HepG2 (cell line): ENCODE measurements around the gene NAP1L1. TPM values are rescaled to one million over a fixed set of nuclear protein-coding genes. Genes with fewer than 3 reads are reported as not detected.

ENCODE experiments used
- ATAC-seq: fragments of 200-7000 bp; cut with Tn5 transposase; 3 replicates; pipeline ENCODE4 v1.9.1; 2020; ENCODE audit warnings: mild to moderate bottlenecking, moderate library complexity
- BruUV-seq: library from RNA; stranded (reverse); fragments of 400-500 nt; replicated peaks from 2 replicates; lab custom pipeline; 2021; lab: Mats Ljungman, UMichigan
- CTCF ChIA-PET: fragments of 300-600 bp; formaldehyde crosslinking; extraction: SDS; loops from one replicate; lab custom pipeline; 2021; ENCODE audit warnings: low total read pairs, inconsistent platforms, low intra/inter-chr PET ratio; lab: Yijun Ruan, JAX
- POLR2A ChIA-PET: fragments of 350-600 bp; sonication (Branson Sonifier 250); formaldehyde crosslinking; loops from one replicate; lab custom pipeline; 2020; ENCODE audit warnings: antibody characterized with exemption, inconsistent platforms; lab: Yijun Ruan, JAX
- DNase-seq: peaks from one replicate; pipeline ENCODE4 v3.0.0-alpha.2; 2015; ENCODE audit warnings: low spot score
- FAIRE-seq: peaks from 3 replicates; lab custom pipeline; 2011; peaks lifted over from hg19 to GRCh38; lab: Jason Lieb, UNC
- H2AFZ ChIP-seq: one replicate; pipeline ENCODE4 v1.6.1; 2011; ENCODE audit warnings: low read length, inconsistent platforms
- H3K27ac ChIP-seq: fragments of 300-600 bp; 3 replicates; pipeline ENCODE4 v1.8.0; 2011; ENCODE audit warnings: mixed run types, mild to moderate bottlenecking, mixed read lengths, low read length, inconsistent platforms; ENCODE audit not compliant: insufficient read depth; ENCODE audit errors: extremely low read length
- H3K27me3 ChIP-seq, 2 experiments: fragments of 200-600 bp in 1 of 2; 2 replicates in 1 of 2; 3 replicates in 1 of 2; pipeline versions ENCODE4 v1.6.0 to v1.8.0; 2011; ENCODE audit warnings: low read length in 2 of 2, mild to moderate bottlenecking in 2 of 2, moderate library complexity in 2 of 2, inconsistent platforms in 1 of 2; ENCODE audit not compliant: insufficient read depth in 2 of 2, control insufficient read depth in 1 of 2
- H3K36me3 ChIP-seq, 2 experiments: fragments of 200-600 bp in 1 of 2; replicated peaks in 1 of 2; 2 replicates in 1 of 2; 3 replicates in 1 of 2; pipeline versions ENCODE4 v1.5.1 to v1.8.0; 2011; ENCODE audit warnings: low read length in 2 of 2, inconsistent platforms in 1 of 2; ENCODE audit not compliant: insufficient read depth in 2 of 2, control insufficient read depth in 1 of 2
- H3K4me1 ChIP-seq: 2 replicates; pipeline ENCODE4 v1.5.1; 2012; ENCODE audit warnings: low read length, inconsistent platforms; ENCODE audit not compliant: insufficient read depth
- H3K4me2 ChIP-seq: 2 replicates; pipeline ENCODE4 v1.6.0; 2011; ENCODE audit warnings: low read depth, low read length, inconsistent platforms
- H3K4me3 ChIP-seq, 3 experiments: fragments of 200-600 bp in 1 of 3; sonication (generic), shearing (Covaris generic) in 1 of 3; replicated peaks in 1 of 3; 2 replicates each; pipeline ENCODE4 v1.5.1; 2011 to 2016; ENCODE audit warnings: low read length in 3 of 3, inconsistent platforms in 2 of 3, low read depth in 2 of 3, mild to moderate bottlenecking in 2 of 3, control low read depth in 1 of 3, mixed read lengths in 1 of 3; ENCODE audit not compliant: insufficient read depth in 1 of 3
- H3K79me2 ChIP-seq: one replicate; pipeline ENCODE4 v1.6.1; 2011; ENCODE audit warnings: low read length, inconsistent platforms; ENCODE audit not compliant: insufficient read depth
- H3K9ac ChIP-seq: 2 replicates; pipeline ENCODE4 v1.6.0; 2011; ENCODE audit warnings: mild to moderate bottlenecking, low read depth, low read length, inconsistent platforms; ENCODE audit not compliant: insufficient read depth
- H3K9me3 ChIP-seq: 2 replicates; pipeline ENCODE4 v1.5.1; 2012; ENCODE audit warnings: mild to moderate bottlenecking, low read length
- H4K20me1 ChIP-seq: 2 replicates; pipeline ENCODE4 v1.6.0; 2011; ENCODE audit warnings: inconsistent platforms, mild to moderate bottlenecking, low read length, moderate library complexity; ENCODE audit not compliant: insufficient read depth
- MAFK ChIP-seq, 2 experiments: IDR thresholded peaks in 1 of 2; conservative IDR thresholded peaks in 1 of 2; 2 replicates each; pipeline ENCODE4 v1.6.1; 2011; ENCODE audit warnings: improper control_type of control experiment in 2 of 2, low read length in 2 of 2
- TOPORS ChIP-seq: sonication (generic); formaldehyde crosslinking; IDR thresholded peaks from 2 replicates; pipeline ENCODE4 v1.8.0; 2023; ENCODE audit warnings: mild to moderate bottlenecking, missing genetic modification reagents
- ZNF354B ChIP-seq: sonication (generic); formaldehyde crosslinking; IDR thresholded peaks from 2 replicates; pipeline ENCODE4 v1.8.0; 2022; ENCODE audit warnings: mild to moderate bottlenecking, missing genetic modification reagents
- ZNF432 ChIP-seq: sonication (generic); formaldehyde crosslinking; IDR thresholded peaks from 2 replicates; pipeline ENCODE4 v1.5.0; 2020; ENCODE audit warnings: missing genetic modification reagents, mild to moderate bottlenecking, borderline replicate concordance
- ZNF558 ChIP-seq: sonication (generic); formaldehyde crosslinking; IDR thresholded peaks from 2 replicates; pipeline ENCODE4 v1.9.0; 2022; ENCODE audit warnings: mild to moderate bottlenecking, missing genetic modification reagents, borderline replicate concordance
- WGBS: methylation state at CpG from one replicate; pipeline ENCODE4 v1.1.6; 2017; ENCODE audit warnings: low lambda C conversion rate; 5-methylcytosine and 5-hydroxymethylcytosine counted together
- in situ Hi-C: cut with HindIII; loops from 2 replicates; pipeline ENCODE4 v1.10.0; 2017; ENCODE audit warnings: low pct_unique_long_range_greater_than_20kb; ENCODE audit not compliant: extremely low pct_ligation_motif_present
- intact Hi-C: fragments of 100-400 bp; cut with micrococcal nuclease; formaldehyde crosslinking; loops from one replicate; pipeline ENCODE4 v1.10.0; 2022; ENCODE audit not compliant: unreplicated experiment
- polyA plus RNA-seq, 8 experiments: library from polyadenylated mRNA; depleted of rRNA in 3 of 8; stranded (reverse) in 7 of 8; unstranded in 1 of 8; fragments of >200 nt; fragmentation: Illumina TruSeq in 4 of 8; extraction: Trizol in 4 of 8; gene quantifications; 2 replicates each; pipeline versions ENCODE4 v1.2.1 to v1.2.3, GENCODE V29; 2011 to 2016; ENCODE audit warnings: low read depth in 4 of 8, missing spikeins in 1 of 8, mixed read lengths in 1 of 8; ENCODE audit not compliant: insufficient read depth in 1 of 8
- total RNA-seq, 5 experiments: library from RNA; depleted of rRNA; stranded (reverse); fragments of >200 nt; fragmentation: Illumina TruSeq; extraction: Trizol; gene quantifications; 2 replicates each; pipeline ENCODE4 v1.2.3, GENCODE V29; 2016; ENCODE audit warnings: low read depth in 1 of 5

Gene NAP1L1
- total and polyA plus RNA-seq, 2 of the 13 experiments (the other 11 are each of a cell fraction or from before 2014, with no cell fraction given) = 207 to 309 TPM

- Histone ChIP-seq H3K4me1 (peaks cover 71% of the 10 kb centered on the region), H3K4me3 (no peak overlapping the region), H3K36me3 (no peaks in the 10 kb centered on the region), H3K27me3 (no peaks in the 10 kb centered on the region), H3K4me2 (no peak overlapping the region; the same call in 1 of the 2 replicates), H2AFZ (no peak overlapping the region), H4K20me1 (peaks cover 63% of the 10 kb centered on the region), H3K9ac (no peak overlapping the region), H3K27ac (no peak overlapping the region), H3K79me2 (peaks cover 99% of the 10 kb centered on the region), H3K9me3 (no peaks in the 10 kb centered on the region)
- intact Hi-C loops (no loop called here), in situ Hi-C loops (no loop called here)
- POLR2A ChIA-PET = no interaction called here
- FAIRE-seq (no peak), ATAC-seq (no peak), DNase-seq (no peak)
- no peak for TF ChIP-seq ZNF354B (CRISPR knock-in tag)
- peak; percentile 35; the same call in 1 of the 2 replicates for TF ChIP-seq ZNF558 (CRISPR knock-in tag)
- 77% methylated on average over 2 of the region's 2 CpGs for WGBS
- no TSS peak for BruUV-seq
- CTCF ChIA-PET = no interaction called here
These were observed 5.7 kb downstream of the NAP1L1 start for GRCh38 chr12:76078748-76079147.

- H2AFZ ChIP-seq = no peak overlapping the region
- peaks cover 47% of the 10 kb centered on the region for H4K20me1 ChIP-seq
- H3K9me3 ChIP-seq = no peaks in the 10 kb centered on the region
- in situ Hi-C loops = no loop called here
- H3K4me1 ChIP-seq = peaks cover 43% of the 10 kb centered on the region
- ChIA-PET POLR2A (no interaction called here), CTCF (no interaction called here)
- H3K4me3 ChIP-seq = no peak overlapping the region
- FAIRE-seq (no peak), ATAC-seq (no peak), DNase-seq (no peak)
- TF ChIP-seq MAFK (conservative IDR thresholded peaks at IDR 0.05 in 1 of 2, IDR thresholded peaks at IDR 0.05 in 1 of 2; ENCODE audit: low read length in 2 of 2) (peak in 1 of 2 experiments; percentile 40; a peak in 2 of 4 replicates), TOPORS (no peak), ZNF432 (CRISPR knock-in tag) (no peak)
- intact Hi-C loops = no loop called here
- H3K36me3 ChIP-seq = peaks cover 0 to 23% of the 10 kb centered on the region in 2 experiments
- no peak overlapping the region for H3K9ac ChIP-seq
- no peak overlapping the region for H3K4me2 ChIP-seq
- 100% methylated on average over 1 of the region's 1 CpG for WGBS
- peaks cover 99% of the 10 kb centered on the region for H3K79me2 ChIP-seq
- H3K27ac ChIP-seq = no peak overlapping the region
- no peaks in the 10 kb centered on the region for H3K27me3 ChIP-seq
- BruUV-seq = no TSS peak
These were observed 9.0 kb downstream of the NAP1L1 start for GRCh38 chr12:76075448-76075847.
